Muscle of arm (tissue), 12 donors: ENCODE results near the gene NEURL1B. TPM values are rescaled to one million over a fixed set of nuclear protein-coding genes. Genes with fewer than 3 reads are reported as not detected.
"Not testable (repeated sequence)": the region's sequence is repeated elsewhere in the genome, so short reads cannot be mapped to it uniquely, and the experiment has no call there.

ENCODE experiments used
- DNase-seq: peaks from one replicate; pipeline ENCODE4 v3.0.0-alpha.2; 2013
- polyA plus RNA-seq, 12 donors: library from polyadenylated mRNA; unstranded; fragments of 120-200 nt; gene quantifications; one replicate each; pipeline ENCODE4 v1.2.1, GENCODE V29; 2013; ENCODE audit not compliant: insufficient read length in 12 of 12

NEURL1B gene
- polyA plus RNA-seq, 12 donors: 24.0 to 43.7 (median 35.4) TPM; not detected in 1

- DNase-seq: no peak
Measured at GRCh38 chr5:172648013-172648381, 6.9 kb downstream of the NEURL1B start.

- DNase-seq: no peak
Measured at GRCh38 chr5:172648755-172649154, 7.7 kb downstream of the NEURL1B start.

GRCh38 chr5:172656496-172656895 is 15.4 kb downstream of the NEURL1B start:
- not testable (repeated sequence) for DNase-seq

- DNase-seq: not testable (repeated sequence)
Measured at GRCh38 chr5:172657524-172658233, 16.6 kb downstream of the NEURL1B start.

- no peak for DNase-seq
Measured at GRCh38 chr5:172658391-172658790, 17.3 kb downstream of the NEURL1B start.

GRCh38 chr5:172658961-172659501 is 18.0 kb downstream of the NEURL1B start:
- no peak for DNase-seq

GRCh38 chr5:172659570-172659908 is 18.5 kb downstream of the NEURL1B start:
- no peak for DNase-seq

GRCh38 chr5:172659909-172660628 is 19.0 kb downstream of the NEURL1B start:
- peak; percentile 64 for DNase-seq

- DNase-seq: no peak
Measured at GRCh38 chr5:172660974-172661373, 19.9 kb downstream of the NEURL1B start.

- no peak for DNase-seq
Measured at GRCh38 chr5:172661526-172661925, 20.5 kb downstream of the NEURL1B start.

GRCh38 chr5:172662596-172662995 is 21.5 kb downstream of the NEURL1B start:
- no peak for DNase-seq

GRCh38 chr5:172664018-172664417 is 23.0 kb downstream of the NEURL1B start:
- no peak for DNase-seq

- DNase-seq: no peak
Measured at GRCh38 chr5:172664681-172665541, 23.8 kb downstream of the NEURL1B start.

GRCh38 chr5:172666251-172666650 is 25.2 kb downstream of the NEURL1B start:
- DNase-seq: no peak

- DNase-seq: no peak
Measured at GRCh38 chr5:172667786-172668593, 26.9 kb downstream of the NEURL1B start.

- DNase-seq: peak; percentile 79
Measured at GRCh38 chr5:172668594-172669071, 27.6 kb downstream of the NEURL1B start.

- no peak for DNase-seq
Measured at GRCh38 chr5:172669386-172670004, 28.4 kb downstream of the NEURL1B start.

- DNase-seq: no peak
Measured at GRCh38 chr5:172670005-172670402, 28.9 kb downstream of the NEURL1B start.

GRCh38 chr5:172670444-172670843 is 29.4 kb downstream of the NEURL1B start:
- no peak for DNase-seq

GRCh38 chr5:172671091-172671490 is 30.0 kb downstream of the NEURL1B start:
- no peak for DNase-seq

GRCh38 chr5:172672681-172673080 is 31.6 kb downstream of the NEURL1B start:
- no peak for DNase-seq
